Measurements from ENCODE around the gene NUP188.
A peak's percentile ranks its signal among the peaks of the same experiment; 100 is the strongest.

The NUP188 gene

GRCh38 chr9:128909859-128910258 lies 37.6 kb upstream of the NUP188 start:
- no peaks in the 10 kb centered on the region for H3K27me3 ChIP-seq (ENCODE audit: insufficient read depth, low read length)
- no peak overlapping the region for H3K9ac ChIP-seq (ENCODE audit: low read length)
- H3K4ac ChIP-seq (ENCODE audit: low read depth, low read length) = no peak overlapping the region
- H3K79me1 ChIP-seq (ENCODE audit: low read length) = peaks cover 15% of the 10 kb centered on the region
- no peak overlapping the region for H3K4me3 ChIP-seq (ENCODE audit: low read depth, low read length)
- no peak for DNase-seq
- no peak overlapping the region for H2AK5ac ChIP-seq (ENCODE audit: low read length)
- H3K23ac ChIP-seq (ENCODE audit: low read length) = no peak overlapping the region
- peaks cover 5% of the 10 kb centered on the region for H3K9me3 ChIP-seq (ENCODE audit: insufficient read depth, low read depth, low read length)
- peaks cover 58 to 64% of the 10 kb centered on the region in 2 experiments for H3K36me3 ChIP-seq (ENCODE audit: control insufficient read depth in 1 of 2, insufficient read depth in 2 of 2, low read length in 2 of 2)
- H4K91ac ChIP-seq (ENCODE audit: low read depth, low read length) = no peak overlapping the region
- H3K4me1 ChIP-seq (ENCODE audit: control insufficient read depth in 1 of 2, insufficient read depth in 2 of 2, low read length in 2 of 2) = peaks cover 29 to 33% of the 10 kb centered on the region in 2 experiments
- H2BK12ac ChIP-seq (ENCODE audit: low read length) = no peak overlapping the region
- no peak overlapping the region for H4K8ac ChIP-seq (ENCODE audit: low read depth, low read length)
- peaks cover 6% of the 10 kb centered on the region for H3K79me2 ChIP-seq (ENCODE audit: control insufficient read depth, insufficient read depth, low read length, poor library complexity)
- H2BK5ac ChIP-seq (ENCODE audit: low read depth, low read length, poor library complexity) = no peak overlapping the region
- H3K14ac ChIP-seq (ENCODE audit: low read length) = no peak overlapping the region
- no peak overlapping the region for H3K18ac ChIP-seq (ENCODE audit: low read length)
- no peak overlapping the region for H2AFZ ChIP-seq (ENCODE audit: insufficient read depth, low read length, poor library complexity)
- WGBS (ENCODE audit: extremely low coverage, insufficient coverage, insufficient read length) = no CpG with 5 or more reads among the region's 4 CpGs
- no peak overlapping the region for H4K12ac ChIP-seq (ENCODE audit: low read depth, low read length)
- no peak overlapping the region for H2BK120ac ChIP-seq (ENCODE audit: insufficient read depth, low read length, poor library complexity)
- no peak overlapping the region for H3K4me2 ChIP-seq (ENCODE audit: low read length)
- no peak overlapping the region for H3K27ac ChIP-seq (ENCODE audit: low read depth, low read length)

GRCh38 chr9:128910906-128911305 lies 36.6 kb upstream of the NUP188 start:
- Histone ChIP-seq H2AFZ (ENCODE audit: insufficient read depth, low read length, poor library complexity) (no peak overlapping the region), H2BK120ac (ENCODE audit: insufficient read depth, low read length, poor library complexity) (no peak overlapping the region), H3K9ac (ENCODE audit: low read length) (no peak overlapping the region), H3K27ac (ENCODE audit: low read depth, low read length) (peak overlapping the region; percentile 48), H3K18ac (ENCODE audit: low read length) (peak overlapping the region; percentile 34), H3K27me3 (ENCODE audit: insufficient read depth, low read length) (no peaks in the 10 kb centered on the region), H2BK12ac (ENCODE audit: low read length) (no peak overlapping the region), H2AK5ac (ENCODE audit: low read length) (no peak overlapping the region), H3K4me1 (ENCODE audit: control insufficient read depth in 1 of 2, insufficient read depth in 2 of 2, low read length in 2 of 2) (peaks cover 29 to 37% of the 10 kb centered on the region in 2 experiments), H3K23ac (ENCODE audit: low read length) (no peak overlapping the region), H4K8ac (ENCODE audit: low read depth, low read length) (no peak overlapping the region), H3K36me3 (ENCODE audit: control insufficient read depth in 1 of 2, insufficient read depth in 2 of 2, low read length in 2 of 2) (peaks cover 63 to 66% of the 10 kb centered on the region in 2 experiments), H2BK5ac (ENCODE audit: low read depth, low read length, poor library complexity) (peak overlapping the region; percentile 48), H3K4me3 (ENCODE audit: low read depth, low read length) (no peak overlapping the region), H3K79me1 (ENCODE audit: low read length) (peaks cover 15% of the 10 kb centered on the region), H3K79me2 (ENCODE audit: control insufficient read depth, insufficient read depth, low read length, poor library complexity) (peaks cover 6% of the 10 kb centered on the region), H4K91ac (ENCODE audit: low read depth, low read length) (peak overlapping the region; percentile 21), H3K14ac (ENCODE audit: low read length) (no peak overlapping the region), H3K4me2 (ENCODE audit: low read length) (no peak overlapping the region), H3K9me3 (ENCODE audit: insufficient read depth, low read depth, low read length) (peaks cover 7% of the 10 kb centered on the region), H4K12ac (ENCODE audit: low read depth, low read length) (no peak overlapping the region), H3K4ac (ENCODE audit: low read depth, low read length) (peak overlapping the region; percentile 8)
- DNase-seq = no peak
- no CpG with 5 or more reads among the region's 6 CpGs for WGBS (ENCODE audit: extremely low coverage, insufficient coverage, insufficient read length)

- Histone ChIP-seq H2BK120ac (ENCODE audit: insufficient read depth, low read length, poor library complexity) (peak overlapping the region; percentile 82), H3K9me3 (ENCODE audit: insufficient read depth, low read depth, low read length) (peaks cover 7% of the 10 kb centered on the region), H3K9ac (ENCODE audit: low read length) (no peak overlapping the region), H3K79me2 (ENCODE audit: control insufficient read depth, insufficient read depth, low read length, poor library complexity) (peaks cover 6% of the 10 kb centered on the region), H2AK5ac (ENCODE audit: low read length) (no peak overlapping the region), H4K91ac (ENCODE audit: low read depth, low read length) (peak overlapping the region; percentile 65), H3K4me2 (ENCODE audit: low read length) (peak overlapping the region; percentile 17), H3K23ac (ENCODE audit: low read length) (no peak overlapping the region), H2BK12ac (ENCODE audit: low read length) (peak overlapping the region; percentile 47), H4K12ac (ENCODE audit: low read depth, low read length) (no peak overlapping the region), H3K4ac (ENCODE audit: low read depth, low read length) (no peak overlapping the region), H3K14ac (ENCODE audit: low read length) (peak overlapping the region; percentile 26), H3K79me1 (ENCODE audit: low read length) (peaks cover 15% of the 10 kb centered on the region), H3K4me1 (ENCODE audit: control insufficient read depth in 1 of 2, insufficient read depth in 2 of 2, low read length in 2 of 2) (peaks cover 29 to 40% of the 10 kb centered on the region in 2 experiments), H3K4me3 (ENCODE audit: low read depth, low read length) (no peak overlapping the region), H3K27me3 (ENCODE audit: insufficient read depth, low read length) (no peaks in the 10 kb centered on the region), H3K18ac (ENCODE audit: low read length) (peak overlapping the region; percentile 54), H3K27ac (ENCODE audit: low read depth, low read length) (peak overlapping the region; percentile 68), H2BK5ac (ENCODE audit: low read depth, low read length, poor library complexity) (peak overlapping the region; percentile 62), H2AFZ (ENCODE audit: insufficient read depth, low read length, poor library complexity) (no peak overlapping the region), H3K36me3 (ENCODE audit: control insufficient read depth in 1 of 2, insufficient read depth in 2 of 2, low read length in 2 of 2) (peaks cover 70 to 73% of the 10 kb centered on the region in 2 experiments), H4K8ac (ENCODE audit: low read depth, low read length) (peak overlapping the region; percentile 41)
- no peak for DNase-seq
- WGBS (ENCODE audit: extremely low coverage, insufficient coverage, insufficient read length) = no CpG with 5 or more reads among the region's 8 CpGs
These were observed 35.9 kb upstream of the NUP188 start for GRCh38 chr9:128911529-128912035.

- H3K36me3 ChIP-seq (ENCODE audit: control insufficient read depth in 1 of 2, insufficient read depth in 2 of 2, low read length in 2 of 2) = peaks cover 72 to 73% of the 10 kb centered on the region in 2 experiments
- DNase-seq = peak in 1 of 2 donors; percentile 29
- H3K27me3 ChIP-seq (ENCODE audit: insufficient read depth, low read length) = no peaks in the 10 kb centered on the region
- WGBS (ENCODE audit: extremely low coverage, insufficient coverage, insufficient read length) = no CpG with 5 or more reads among the region's 15 CpGs
- no peak overlapping the region for H3K23ac ChIP-seq (ENCODE audit: low read length)
- peak overlapping the region; percentile 12 for H2BK12ac ChIP-seq (ENCODE audit: low read length)
- peak overlapping the region; percentile 81 for H3K18ac ChIP-seq (ENCODE audit: low read length)
- H3K4me1 ChIP-seq (ENCODE audit: control insufficient read depth in 1 of 2, insufficient read depth in 2 of 2, low read length in 2 of 2) = peaks cover 27 to 35% of the 10 kb centered on the region in 2 experiments
- no peak overlapping the region for H3K4me2 ChIP-seq (ENCODE audit: low read length)
- peak overlapping the region; percentile 73 for H3K14ac ChIP-seq (ENCODE audit: low read length)
- peak overlapping the region; percentile 62 for H2BK5ac ChIP-seq (ENCODE audit: low read depth, low read length, poor library complexity)
- peaks cover 6% of the 10 kb centered on the region for H3K79me2 ChIP-seq (ENCODE audit: control insufficient read depth, insufficient read depth, low read length, poor library complexity)
- H3K27ac ChIP-seq (ENCODE audit: low read depth, low read length) = peak overlapping the region; percentile 68
- H3K9me3 ChIP-seq (ENCODE audit: insufficient read depth, low read depth, low read length) = peaks cover 7% of the 10 kb centered on the region
- H4K91ac ChIP-seq (ENCODE audit: low read depth, low read length) = peak overlapping the region; percentile 65
- H2AK5ac ChIP-seq (ENCODE audit: low read length) = peak overlapping the region; percentile 57
- peak overlapping the region; percentile 82 for H2BK120ac ChIP-seq (ENCODE audit: insufficient read depth, low read length, poor library complexity)
- H4K12ac ChIP-seq (ENCODE audit: low read depth, low read length) = no peak overlapping the region
- H3K4me3 ChIP-seq (ENCODE audit: low read depth, low read length) = no peak overlapping the region
- H3K79me1 ChIP-seq (ENCODE audit: low read length) = peaks cover 15% of the 10 kb centered on the region
- H4K8ac ChIP-seq (ENCODE audit: low read depth, low read length) = peak overlapping the region; percentile 31
- peak overlapping the region; percentile 39 for H3K4ac ChIP-seq (ENCODE audit: low read depth, low read length)
- peak overlapping the region; percentile 12 for H2AFZ ChIP-seq (ENCODE audit: insufficient read depth, low read length, poor library complexity)
- H3K9ac ChIP-seq (ENCODE audit: low read length) = no peak overlapping the region
These were observed 35.1 kb upstream of the NUP188 start for GRCh38 chr9:128912270-128912853.
